Forelimb muscle (tissue), 1 donor: ENCODE data around the gene TLR10. TPM values are rescaled to one million over a fixed set of nuclear protein-coding genes. Genes with fewer than 3 reads are reported as not detected.

Source experiments
- DNase-seq: peaks from one replicate; pipeline ENCODE4 v3.0.0-alpha.2; 2013; ENCODE audit warnings: low read depth
- polyA plus RNA-seq: library from polyadenylated mRNA; unstranded; fragments of 120-200 nt; gene quantifications from one replicate; pipeline ENCODE4 v1.2.1, GENCODE V29; 2013; ENCODE audit not compliant: insufficient read length

The TLR10 gene
- polyA plus RNA-seq, 1 donor, result 0.42 TPM

GRCh38 chr4:38730830-38731646, 51.8 kb downstream of the TLR10 start:
- DNase-seq, result no peak

- no peak for DNase-seq
These were observed 52.3 kb downstream of the TLR10 start for GRCh38 chr4:38730493-38730829.

GRCh38 chr4:38728631-38729141, 54.1 kb downstream of the TLR10 start:
- no peak for DNase-seq

GRCh38 chr4:38724475-38724808, 58.3 kb downstream of the TLR10 start:
- DNase-seq, result no peak

GRCh38 chr4:38723726-38724474, 58.9 kb downstream of the TLR10 start:
- DNase-seq, result no peak

GRCh38 chr4:38723114-38723513, 59.7 kb downstream of the TLR10 start:
- DNase-seq, result no peak

Other genes with a start within 250 kb of the TLR10 start
- gene KLF3, start 118.8 kb downstream of the TLR10 start, polyA plus RNA-seq, result 28.2 TPM
- gene TLR1, start 21.8 kb upstream of the TLR10 start, polyA plus RNA-seq, result 1.9 TPM
- gene TLR6, start 73.8 kb upstream of the TLR10 start, polyA plus RNA-seq, result 1.0 TPM
- 50.2 TPM for gene FAM114A1, start 84.8 kb upstream of the TLR10 start, polyA plus RNA-seq
- gene TMEM156, start 249.4 kb upstream of the TLR10 start, polyA plus RNA-seq, result 0.18 TPM